H9 (cell line): ENCODE measurements around the gene FAM25A. TPM values are rescaled to one million over a fixed set of nuclear protein-coding genes. Genes with fewer than 3 reads are reported as not detected.
"Not testable (repeated sequence)": the region's sequence is repeated elsewhere in the genome, so short reads cannot be mapped to it uniquely, and the experiment has no call there.

Experiments
- DNase-seq: peaks from one replicate; pipeline ENCODE4 v3.0.0-alpha.2; 2017
- H2AFZ ChIP-seq: one replicate; pipeline ENCODE4 v1.6.1; 2013; ENCODE audit warnings: mild to moderate bottlenecking, low read length, control low read depth, moderate library complexity
- H2AK5ac ChIP-seq: 2 replicates; pipeline ENCODE4 v1.6.1; 2013; ENCODE audit warnings: low read length, control low read depth, mixed read lengths; ENCODE audit not compliant: insufficient read length
- H2BK120ac ChIP-seq: one replicate; pipeline ENCODE4 v1.6.1; 2013; ENCODE audit warnings: low read depth, mild to moderate bottlenecking, low read length, control low read depth, inconsistent platforms; ENCODE audit not compliant: poor library complexity, severe bottlenecking
- H2BK12ac ChIP-seq: 2 replicates; pipeline ENCODE4 v1.6.1; 2013; ENCODE audit warnings: low read length, control low read depth, mixed read lengths, low read depth; ENCODE audit not compliant: insufficient read length
- H2BK15ac ChIP-seq: 2 replicates; pipeline ENCODE4 v1.6.1; 2013; ENCODE audit warnings: low read depth, low read length, control low read depth
- H2BK20ac ChIP-seq: one replicate; pipeline ENCODE4 v1.6.1; 2013; ENCODE audit warnings: low read depth, mild to moderate bottlenecking, low read length, control low read depth, inconsistent platforms; ENCODE audit not compliant: poor library complexity, severe bottlenecking
- H2BK5ac ChIP-seq: 2 replicates; pipeline ENCODE4 v1.6.1; 2013; ENCODE audit warnings: low read length, control low read depth, mixed read lengths; ENCODE audit not compliant: insufficient read length
- H3K14ac ChIP-seq: 2 replicates; pipeline ENCODE4 v1.6.1; 2013; ENCODE audit warnings: low read length, control low read depth; ENCODE audit not compliant: insufficient read depth
- H3K18ac ChIP-seq: 2 replicates; pipeline ENCODE4 v1.6.1; 2013; ENCODE audit warnings: low read depth, mild to moderate bottlenecking, mixed read lengths, low read length, control low read depth; ENCODE audit not compliant: insufficient read length
- H3K23ac ChIP-seq: 2 replicates; pipeline ENCODE4 v1.6.1; 2013; ENCODE audit warnings: low read length, control low read depth, mixed read lengths, low read depth; ENCODE audit not compliant: insufficient read length
- H3K23me2 ChIP-seq: 2 replicates; pipeline ENCODE4 v1.6.1; 2013; ENCODE audit warnings: low read depth, mild to moderate bottlenecking, mixed read lengths, low read length, control low read depth; ENCODE audit not compliant: insufficient read length, poor library complexity, severe bottlenecking
- H3K27ac ChIP-seq: 2 replicates; pipeline ENCODE4 v1.5.1; 2013; ENCODE audit warnings: low read length, control low read depth, mixed read lengths, low read depth; ENCODE audit not compliant: insufficient read length
- H3K27me3 ChIP-seq: 2 replicates; pipeline ENCODE4 v1.6.1; 2013; ENCODE audit warnings: low read length, control low read depth, inconsistent platforms; ENCODE audit not compliant: insufficient read depth
- H3K4ac ChIP-seq: 2 replicates; pipeline ENCODE4 v1.6.1; 2013; ENCODE audit warnings: low read depth, mild to moderate bottlenecking, control low read depth, inconsistent platforms, low read length, moderate library complexity
- H3K4me1 ChIP-seq: 2 replicates; pipeline ENCODE4 v1.6.1; 2013; ENCODE audit warnings: low read length, control low read depth, inconsistent platforms; ENCODE audit not compliant: insufficient read depth
- H3K4me2 ChIP-seq: 2 replicates; pipeline ENCODE4 v1.6.1; 2013; ENCODE audit warnings: low read length, control low read depth, mixed read lengths; ENCODE audit not compliant: insufficient read length, insufficient read depth
- H3K56ac ChIP-seq: 2 replicates; pipeline ENCODE4 v1.6.1; 2013; ENCODE audit warnings: low read depth, mild to moderate bottlenecking, mixed read lengths, low read length, control low read depth; ENCODE audit not compliant: insufficient read length
- H3K79me1 ChIP-seq: 2 replicates; pipeline ENCODE4 v1.6.1; 2013; ENCODE audit warnings: low read depth, mild to moderate bottlenecking, moderate library complexity, low read length, control low read depth, inconsistent platforms; ENCODE audit not compliant: insufficient read depth, poor library complexity, severe bottlenecking
- H3K79me2 ChIP-seq: 2 replicates; pipeline ENCODE4 v1.6.1; 2013; ENCODE audit warnings: low read length, control low read depth, inconsistent platforms; ENCODE audit not compliant: insufficient read depth
- H3K9ac ChIP-seq: 2 replicates; pipeline ENCODE4 v1.6.1; 2013; ENCODE audit warnings: low read length, control low read depth, mixed read lengths; ENCODE audit not compliant: insufficient read length; ENCODE audit errors: extremely low read depth
- H3K9me3 ChIP-seq: one replicate; pipeline ENCODE4 v1.6.1; 2013; ENCODE audit warnings: low read depth, low read length, inconsistent platforms; ENCODE audit not compliant: control insufficient read depth
- H3T11ph ChIP-seq: one replicate; pipeline ENCODE4 v1.6.1; 2013; ENCODE audit warnings: mild to moderate bottlenecking, low read length, control low read depth, inconsistent platforms
- H4K20me1 ChIP-seq: one replicate; pipeline ENCODE4 v1.6.1; 2013; ENCODE audit not compliant: control insufficient read depth, insufficient read length, insufficient read depth
- H4K5ac ChIP-seq: 2 replicates; pipeline ENCODE4 v1.6.1; 2013; ENCODE audit warnings: low read depth, mild to moderate bottlenecking, mixed read lengths, low read length, control low read depth; ENCODE audit not compliant: insufficient read length
- H4K8ac ChIP-seq: replicated peaks from 2 replicates; pipeline ENCODE4 v1.6.1; 2013; ENCODE audit warnings: low read length, control low read depth, mixed read lengths, low read depth; ENCODE audit not compliant: insufficient read length
- H4K91ac ChIP-seq: 2 replicates; pipeline ENCODE4 v1.6.1; 2013; ENCODE audit warnings: low read depth, mild to moderate bottlenecking, moderate library complexity, mixed read lengths, low read length, control low read depth; ENCODE audit not compliant: insufficient read length
- H3K27ac Mint-ChIP-seq, 3 experiments: 2 replicates in 2 of 3; 3 replicates in 1 of 3; pipeline ENCODE4 v1.8.0; 2020 to 2021; ENCODE audit warnings: mixed read lengths in 3 of 3, mild to moderate bottlenecking in 1 of 3, moderate library complexity in 1 of 3
- H3K27me3 Mint-ChIP-seq: 2 replicates; pipeline ENCODE4 v1.8.0; 2021; ENCODE audit warnings: low read depth, mild to moderate bottlenecking, moderate library complexity, mixed read lengths
- H3K36me3 Mint-ChIP-seq, 3 experiments: 2 replicates in 2 of 3; 3 replicates in 1 of 3; pipeline ENCODE4 v1.8.0; 2020 to 2021; ENCODE audit warnings: low read depth in 3 of 3, mixed read lengths in 3 of 3; ENCODE audit not compliant: insufficient read depth in 1 of 3
- H3K4me1 Mint-ChIP-seq, 2 experiments: 2 replicates each; pipeline ENCODE4 v1.8.0; 2020; ENCODE audit warnings: mixed read lengths in 2 of 2
- H3K4me3 Mint-ChIP-seq, 2 experiments: 2 replicates in 1 of 2; 3 replicates in 1 of 2; pipeline ENCODE4 v1.8.0; 2020 to 2021; ENCODE audit warnings: mild to moderate bottlenecking in 2 of 2, mixed read lengths in 2 of 2, moderate library complexity in 1 of 2
- H3K9me3 Mint-ChIP-seq, 2 experiments: 2 replicates in 1 of 2; 3 replicates in 1 of 2; pipeline ENCODE4 v1.8.0; 2020; ENCODE audit warnings: mild to moderate bottlenecking in 2 of 2, mixed read lengths in 2 of 2, moderate library complexity in 1 of 2
- WGBS: extraction: QIAGEN DNeasy Blood & Tissue Kit; methylation state at CpG from one replicate; pipeline ENCODE4 v1.1.7; 2013; ENCODE audit warnings: missing lambda C conversion rate, low lambda C conversion rate, mixed read lengths; ENCODE audit not compliant: insufficient read length; ENCODE audit errors: extremely low coverage; 5-methylcytosine and 5-hydroxymethylcytosine counted together
- total RNA-seq: library from RNA; stranded (reverse); gene quantifications from 2 replicates; pipeline ENCODE4 v1.2.1, GENCODE V29; 2021

The FAM25A gene
- total RNA-seq, 1 experiment from 2014 or later: not detected

DNA sequence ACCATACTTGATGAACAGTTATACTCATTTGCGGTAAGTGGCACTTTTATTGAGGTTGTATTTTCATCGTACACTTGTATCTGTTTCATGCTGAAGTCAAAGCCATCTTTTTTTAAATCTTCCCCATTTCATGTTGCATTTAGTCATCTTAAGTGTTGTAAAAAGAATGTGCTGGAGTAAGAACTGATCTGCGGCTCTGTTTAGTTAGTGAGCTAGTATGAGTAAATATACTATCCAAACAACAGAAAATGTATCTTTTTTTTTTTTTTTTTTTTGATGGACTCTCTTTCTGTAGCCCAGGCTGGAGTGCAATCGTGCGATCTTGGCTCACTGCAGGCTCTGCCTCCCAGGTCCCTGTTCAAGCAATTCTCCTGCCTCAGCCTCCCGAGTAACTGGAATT, 12.4 kb upstream of the FAM25A start:
- not testable (repeated sequence) for H4K5ac ChIP-seq, H2AFZ ChIP-seq, H3K9ac ChIP-seq, H2BK5ac ChIP-seq, H2BK20ac ChIP-seq, H3K4ac ChIP-seq, H3K27ac ChIP-seq, H3K18ac ChIP-seq, H3K56ac ChIP-seq, H4K91ac ChIP-seq, H3K23ac ChIP-seq, H3K4me2 ChIP-seq, H3K27me3 ChIP-seq, H3K4me1 ChIP-seq, H3K79me2 ChIP-seq, H3K14ac ChIP-seq, H3K9me3 ChIP-seq, H2BK120ac ChIP-seq, H4K20me1 ChIP-seq, H3K23me2 ChIP-seq, H3K4me1 Mint-ChIP-seq, H4K8ac ChIP-seq, H3T11ph ChIP-seq, DNase-seq, H3K36me3 Mint-ChIP-seq, H3K4me3 Mint-ChIP-seq, H3K27ac Mint-ChIP-seq, H3K79me1 ChIP-seq, H3K9me3 Mint-ChIP-seq, H3K27me3 Mint-ChIP-seq, H2BK12ac ChIP-seq, H2AK5ac ChIP-seq, H2BK15ac ChIP-seq
- no CpG with 5 or more reads among the region's 6 CpGs for WGBS

DNA sequence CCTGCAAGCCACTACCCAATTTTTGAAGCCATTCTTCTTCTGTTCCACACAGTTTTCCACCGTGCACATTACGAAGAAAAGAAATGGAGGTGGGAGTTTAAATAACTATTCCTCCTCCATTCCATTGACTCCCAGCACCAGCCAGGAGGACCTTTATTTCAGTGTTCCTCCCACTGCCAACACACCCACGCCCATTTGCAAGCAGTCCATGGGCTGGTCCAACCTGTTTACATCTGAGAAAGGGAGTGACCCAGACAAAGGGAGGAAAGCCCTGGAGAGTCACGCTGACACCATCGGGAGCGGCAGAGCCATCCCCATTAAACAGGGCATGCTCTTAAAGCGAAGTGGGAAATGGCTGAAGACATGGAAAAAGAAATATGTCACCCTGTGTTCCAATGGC, 11.8 kb upstream of the FAM25A start:
- not testable (repeated sequence) for H2BK20ac ChIP-seq, H3K23me2 ChIP-seq, H2BK12ac ChIP-seq, H3K4ac ChIP-seq, H3K79me2 ChIP-seq, H3K4me1 ChIP-seq, H3K4me1 Mint-ChIP-seq, H3T11ph ChIP-seq, H2BK120ac ChIP-seq, H3K36me3 Mint-ChIP-seq, H3K23ac ChIP-seq, H2BK5ac ChIP-seq, H3K18ac ChIP-seq, H3K27ac Mint-ChIP-seq, H3K4me2 ChIP-seq, H2BK15ac ChIP-seq, H3K9me3 Mint-ChIP-seq, H3K27me3 Mint-ChIP-seq, H4K20me1 ChIP-seq, H3K9ac ChIP-seq, H3K56ac ChIP-seq, H3K4me3 Mint-ChIP-seq, H3K27me3 ChIP-seq, DNase-seq, H2AK5ac ChIP-seq, H3K9me3 ChIP-seq, H3K14ac ChIP-seq, H4K5ac ChIP-seq, H2AFZ ChIP-seq, H3K79me1 ChIP-seq, H4K8ac ChIP-seq, H4K91ac ChIP-seq, H3K27ac ChIP-seq
- no CpG with 5 or more reads among the region's 7 CpGs for WGBS
